NCI-H82 treated with DMSO at 0.1 percent for 48 hours (cell line): ENCODE data around the gene STK35.

ENCODE experiments used
- DNase-seq: peaks from one replicate; lab custom pipeline; 2025; ENCODE audit not compliant: unreplicated experiment; lab: John Stamatoyannopoulos, UW

Gene STK35

DNA sequence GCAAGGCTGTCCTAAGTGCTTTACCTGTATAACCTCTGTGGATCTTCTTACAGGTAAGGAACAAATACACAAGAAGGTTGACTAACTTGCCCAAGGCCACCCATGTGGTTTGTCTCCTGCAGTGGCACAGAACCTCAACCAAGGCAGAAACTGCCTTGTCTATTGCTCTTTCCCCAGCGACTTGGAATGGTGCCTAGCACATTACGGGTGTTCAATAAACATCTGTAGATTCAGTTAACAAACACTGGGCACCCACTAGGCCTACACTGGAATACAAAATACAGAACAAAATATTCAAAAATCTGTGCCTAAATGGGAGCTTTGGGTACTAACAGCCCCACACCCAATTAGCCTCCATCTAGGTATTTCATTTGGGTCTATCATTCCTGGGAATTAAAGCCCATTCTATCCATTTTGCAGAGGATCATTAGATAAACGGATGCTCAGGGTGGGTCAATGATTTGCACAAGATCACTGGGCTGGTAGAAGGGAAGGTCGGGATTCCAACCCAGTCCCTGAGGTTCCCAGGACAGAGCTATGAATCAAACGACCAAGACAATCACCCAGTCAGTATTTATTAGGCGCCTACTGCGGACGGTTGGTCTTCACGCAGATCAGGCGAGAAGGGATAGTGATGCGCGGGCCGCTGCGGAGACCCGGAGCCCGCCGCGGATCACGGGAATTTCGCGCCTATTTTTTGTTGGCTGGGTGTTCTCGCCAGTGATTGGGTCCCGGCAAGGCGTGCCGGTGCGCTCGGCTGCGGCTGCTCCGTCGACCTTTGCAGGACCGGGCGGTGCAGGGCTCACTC lies at the start of gene STK35:
TSS of gene STK35 (plus strand) at position 771 of the 808 bp plus-strand sequence. CDS start 55 bp downstream, outside the sequence.
- peak; percentile 26 for DNase-seq

DNA sequence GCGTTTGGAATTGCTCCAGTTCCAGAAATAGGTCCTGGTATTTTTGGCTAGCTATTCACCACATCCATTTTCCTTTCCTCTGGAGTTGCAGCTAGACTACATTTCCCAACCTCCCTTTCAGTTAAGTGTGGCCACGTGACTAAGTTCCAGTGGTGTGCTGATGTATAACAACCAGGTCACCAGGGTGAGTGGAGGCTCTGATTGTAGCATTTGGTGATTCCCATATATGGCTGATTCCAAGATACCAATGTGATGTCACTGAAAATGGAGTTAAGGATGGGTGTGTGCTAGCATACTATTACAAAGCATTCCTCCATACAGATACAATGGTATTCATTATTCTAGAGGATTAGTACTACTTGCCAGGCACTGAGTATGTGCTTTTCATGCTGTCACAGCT lies 49.7 kb upstream of the STK35 start:
- no peak for DNase-seq

DNA sequence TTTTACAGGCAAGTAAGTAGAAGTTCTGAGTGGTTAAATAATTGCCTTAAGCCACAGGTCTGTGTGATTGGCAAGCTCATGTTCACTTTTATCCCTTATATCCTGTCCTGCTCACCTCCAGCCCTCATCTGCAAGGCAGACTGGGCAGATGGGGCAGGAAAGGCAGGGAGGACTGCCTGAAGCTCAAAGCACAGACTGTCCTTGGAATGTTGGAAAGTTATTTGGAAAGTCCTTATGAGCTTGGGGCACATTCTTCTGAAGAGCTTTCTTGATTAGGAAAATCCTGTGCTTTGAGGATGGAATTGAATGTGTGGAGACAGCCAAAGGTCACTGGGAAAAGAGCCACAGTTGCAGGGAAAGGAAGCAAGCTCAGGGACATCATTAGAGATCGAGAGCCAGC lies 48.9 kb upstream of the STK35 start:
- DNase-seq, result no peak

DNA sequence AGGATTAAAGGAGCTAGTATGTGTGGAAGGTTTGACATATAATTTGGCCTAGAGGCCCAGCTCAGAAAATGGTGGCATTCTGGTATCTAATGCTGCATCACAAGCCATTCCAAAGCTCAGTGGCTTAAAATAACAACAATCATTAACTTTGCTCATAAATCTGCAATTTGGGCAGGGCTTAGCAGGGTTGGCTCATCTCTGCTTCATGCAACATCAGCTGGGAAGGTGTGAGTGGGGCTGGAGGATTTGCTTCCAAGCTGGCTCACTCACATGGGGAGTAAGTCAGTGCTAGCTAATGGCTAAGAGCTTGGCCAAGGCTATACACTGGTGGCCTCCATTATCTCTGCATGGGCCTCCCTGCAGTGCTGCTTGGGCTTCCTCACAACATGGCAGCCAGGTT lies 48.0 kb upstream of the STK35 start:
- DNase-seq, result no peak

DNA sequence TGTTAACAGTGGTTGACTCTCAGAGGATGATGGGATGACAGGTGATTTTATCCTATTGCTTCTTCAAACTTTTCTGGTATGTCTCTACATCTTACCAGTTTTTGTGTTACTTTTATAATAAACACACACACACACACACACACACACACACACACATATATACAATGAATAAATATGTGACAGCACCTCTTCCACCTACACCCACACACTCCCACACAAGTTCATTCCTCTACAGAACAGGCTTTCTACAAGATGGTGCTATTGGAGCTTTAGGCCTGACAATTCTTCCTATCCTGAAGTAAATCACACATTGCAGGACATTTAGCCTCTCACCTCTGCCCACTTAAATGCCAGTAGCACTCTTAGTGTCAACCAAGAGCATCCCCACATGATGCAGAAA lies 46.7 kb upstream of the STK35 start:
- no peak for DNase-seq

DNA sequence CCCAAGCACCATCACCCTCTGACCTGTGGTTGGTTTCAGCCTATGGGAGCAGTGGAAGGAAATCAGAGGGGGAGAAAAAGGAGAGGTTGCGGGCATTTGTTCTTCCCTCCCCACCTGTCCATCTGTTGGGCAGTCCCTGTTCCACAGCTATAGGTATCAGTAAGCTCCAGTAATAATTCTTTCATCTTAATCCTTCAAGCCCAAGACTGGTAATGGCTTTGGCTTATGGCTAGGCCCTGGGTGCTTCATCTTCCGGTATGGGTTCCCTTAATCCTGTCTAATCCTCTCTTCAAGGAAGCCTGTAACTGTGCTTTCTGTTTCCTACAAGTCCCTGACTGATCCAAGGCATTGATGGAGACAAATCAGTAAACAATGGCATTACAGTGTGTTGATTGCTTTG lies 42.2 kb upstream of the STK35 start:
- peak; percentile 95 for DNase-seq

DNA sequence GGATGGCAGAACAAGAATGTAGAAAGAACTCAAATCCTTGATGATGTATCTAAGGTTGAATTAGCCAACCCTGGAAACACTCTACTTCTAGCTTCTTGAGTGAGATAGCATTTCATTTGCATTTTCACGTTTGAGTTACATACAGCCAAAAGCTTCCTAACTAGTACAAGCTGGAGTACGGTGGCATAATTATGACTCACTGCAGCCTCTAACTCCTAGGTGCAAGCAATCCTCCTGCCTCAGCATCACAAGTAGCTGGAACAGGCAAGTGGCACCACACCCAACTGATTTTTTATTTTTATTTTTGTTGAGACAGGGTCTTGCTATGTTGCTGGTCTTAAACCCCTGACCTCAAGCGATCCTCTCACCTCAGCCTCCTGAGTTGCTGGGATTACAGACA lies 36.5 kb upstream of the STK35 start:
- no peak for DNase-seq

DNA sequence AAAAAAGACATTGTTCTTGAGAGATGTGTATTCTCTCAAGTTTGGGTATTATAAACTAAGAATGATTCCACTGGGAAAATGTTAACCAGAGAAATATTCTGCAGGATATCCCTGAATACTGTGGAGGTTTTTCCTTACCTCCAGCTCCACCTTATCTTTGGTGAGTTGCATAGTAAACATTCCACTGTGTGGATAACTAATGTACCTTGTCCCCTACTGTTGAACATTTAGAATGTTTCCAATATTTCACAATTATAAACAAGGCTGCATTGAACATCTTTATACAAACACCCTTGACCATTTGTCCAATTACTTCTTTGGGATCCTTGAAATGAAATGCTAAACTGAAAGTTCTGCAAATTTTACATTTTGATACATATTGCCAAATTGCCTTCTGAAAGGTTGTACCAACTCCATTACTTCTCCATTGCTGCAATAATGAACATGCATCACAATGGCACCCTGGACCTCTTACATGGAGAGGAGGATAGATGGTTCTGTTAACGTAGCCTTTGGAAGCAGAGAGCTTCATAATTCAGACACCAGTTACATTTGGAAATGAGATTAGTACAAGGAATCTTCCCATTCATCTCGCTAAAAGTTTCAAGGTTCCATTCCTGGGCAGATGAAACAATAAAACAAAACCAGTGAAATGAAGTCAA lies 35.0 kb upstream of the STK35 start:
- no peak for DNase-seq

DNA sequence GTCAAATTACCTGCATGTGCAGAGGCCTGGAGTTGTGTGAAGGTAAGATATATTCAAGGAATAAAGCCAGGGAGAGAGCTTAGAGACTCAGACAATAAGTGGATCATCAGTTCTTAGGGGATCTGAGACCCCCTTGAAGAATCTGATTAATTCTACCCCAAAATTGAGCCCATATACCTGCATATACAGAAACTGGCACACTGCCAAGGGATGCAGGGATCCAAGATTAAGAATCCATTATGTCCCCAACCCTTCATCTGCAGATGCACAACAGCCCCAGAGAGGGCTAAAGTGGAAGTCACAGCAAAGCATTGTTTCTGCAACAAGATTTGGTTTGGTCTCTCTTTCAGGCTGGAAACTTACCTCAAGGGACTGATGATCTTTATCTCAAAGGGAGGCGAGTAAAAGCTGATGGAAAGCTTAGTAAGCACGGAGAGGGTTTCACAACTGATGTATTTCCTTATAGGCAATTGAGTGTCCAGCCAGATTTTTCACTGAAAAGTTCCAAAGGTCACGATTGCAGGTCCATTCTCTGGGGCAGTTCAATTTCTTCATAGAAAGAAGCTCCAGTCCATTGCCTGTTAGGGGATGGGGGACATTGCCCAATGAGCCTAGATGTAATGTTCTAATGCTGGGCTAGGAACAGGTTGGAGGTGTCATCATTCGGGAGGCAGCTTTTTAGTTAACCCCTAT lies 20.9 kb upstream of the STK35 start:
- no peak for DNase-seq

DNA sequence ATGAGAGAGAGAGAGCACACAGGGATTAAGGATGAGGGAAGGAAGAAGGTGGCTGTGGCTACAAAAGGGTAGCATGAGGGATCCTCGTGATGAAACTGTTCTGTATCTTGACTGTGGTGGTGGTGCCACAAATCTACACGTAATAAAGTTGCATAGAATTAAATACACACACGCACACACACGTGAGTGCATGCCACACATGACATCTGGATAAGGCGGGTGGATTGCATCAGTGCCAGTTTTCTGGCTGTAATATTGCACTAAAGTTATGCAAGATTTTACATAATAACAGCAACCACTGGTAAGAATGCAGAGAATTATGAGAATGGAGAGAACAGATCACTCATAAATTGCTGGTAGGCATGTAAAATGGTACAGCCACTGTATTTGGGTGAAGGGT lies 16.9 kb upstream of the STK35 start:
- no peak for DNase-seq

DNA sequence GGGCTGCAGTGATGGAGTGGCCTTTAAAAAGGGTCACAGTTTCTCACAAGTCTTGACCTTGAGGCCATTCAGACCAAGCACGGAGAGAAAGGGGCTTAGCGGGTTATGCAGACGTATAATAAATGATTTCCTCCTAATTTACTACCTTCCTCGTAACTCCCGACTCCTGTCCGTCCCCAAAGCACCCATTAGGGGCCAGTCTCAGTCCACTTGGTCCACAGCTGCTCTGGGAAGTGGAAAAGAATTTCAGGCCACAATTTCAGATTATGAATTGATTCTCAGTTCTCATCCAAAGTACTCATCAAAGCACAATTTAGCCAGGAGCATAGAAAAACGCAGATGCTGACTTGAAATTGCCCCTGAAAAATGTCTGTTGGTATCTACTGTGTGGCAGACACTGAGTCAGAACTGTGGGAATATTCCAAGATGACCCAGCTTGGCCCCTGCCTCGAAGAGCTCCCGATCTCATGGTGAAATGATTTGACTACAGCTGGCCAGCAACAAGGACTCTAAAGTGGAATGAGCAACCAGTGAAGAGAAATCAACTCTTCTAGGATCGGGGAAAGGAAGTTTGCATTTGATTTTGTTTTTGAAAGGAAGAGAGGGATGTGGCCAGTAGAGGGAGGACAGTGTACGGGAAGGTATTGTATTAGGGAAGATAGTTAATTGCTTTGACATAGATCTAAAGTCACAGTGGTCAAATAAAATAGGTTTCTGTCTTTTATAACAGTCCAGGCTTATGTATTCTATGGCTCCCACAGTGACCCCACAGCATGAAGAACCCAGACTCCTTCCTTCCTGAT lies 15.2 kb upstream of the STK35 start:
- no peak for DNase-seq

DNA sequence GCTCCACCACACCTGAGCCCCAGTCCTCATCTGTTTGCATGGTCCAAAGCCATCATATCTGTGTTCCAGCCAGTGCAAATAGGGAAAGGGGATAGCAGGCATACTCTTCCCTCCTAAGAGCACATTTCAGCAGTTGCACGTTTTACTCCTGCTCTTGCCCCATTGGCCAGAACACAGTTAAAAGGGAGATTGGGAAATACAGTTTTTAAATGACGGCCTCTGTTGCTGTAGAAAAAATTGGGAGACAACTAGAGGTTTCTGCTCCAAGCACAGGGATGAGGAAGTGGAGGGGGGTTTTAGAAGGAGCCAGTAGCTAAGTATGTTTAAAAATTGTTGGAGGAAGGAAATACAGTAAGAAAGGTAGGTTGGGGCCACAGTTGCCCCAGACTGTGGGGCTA lies 14.6 kb upstream of the STK35 start:
- DNase-seq, result no peak

DNA sequence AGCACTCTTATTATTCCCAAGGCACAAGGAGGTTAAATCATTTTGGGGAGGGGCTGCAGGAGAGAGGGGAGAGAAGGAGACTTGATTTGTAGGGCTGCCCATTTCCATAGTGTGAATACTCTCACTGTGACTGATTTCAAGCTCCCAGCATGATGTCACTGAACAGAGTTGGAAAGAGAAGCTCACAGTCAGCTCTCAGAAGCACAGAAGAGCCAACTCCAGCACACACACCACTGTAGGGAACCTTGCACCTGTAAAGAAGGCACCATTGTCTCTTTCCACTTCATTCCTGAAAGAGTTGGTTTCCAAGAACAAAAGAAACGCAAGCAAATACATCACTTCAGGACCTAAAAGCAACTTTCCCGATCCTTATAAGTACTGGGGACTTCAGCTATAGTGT lies 12.7 kb upstream of the STK35 start:
- DNase-seq, result no peak

DNA sequence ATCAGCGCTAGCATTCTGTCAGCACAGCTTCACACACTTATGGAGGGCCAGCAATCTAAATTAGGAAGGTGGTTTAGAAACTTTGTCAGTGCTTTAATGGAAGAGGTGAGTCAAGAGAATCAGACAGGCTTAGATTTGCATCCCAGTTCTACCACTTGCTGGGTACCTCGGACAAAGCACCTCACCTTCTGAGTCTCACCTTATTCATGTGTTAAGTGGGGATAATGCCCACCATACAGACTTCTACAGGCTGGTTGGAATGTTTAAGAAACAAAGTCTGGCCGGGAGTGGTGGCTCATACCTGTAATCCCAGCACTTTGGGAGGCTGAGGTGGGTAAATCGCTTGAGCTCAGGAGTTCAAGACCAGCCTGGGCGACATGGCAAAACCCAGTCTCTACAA lies 12.2 kb upstream of the STK35 start:
- no peak for DNase-seq

DNA sequence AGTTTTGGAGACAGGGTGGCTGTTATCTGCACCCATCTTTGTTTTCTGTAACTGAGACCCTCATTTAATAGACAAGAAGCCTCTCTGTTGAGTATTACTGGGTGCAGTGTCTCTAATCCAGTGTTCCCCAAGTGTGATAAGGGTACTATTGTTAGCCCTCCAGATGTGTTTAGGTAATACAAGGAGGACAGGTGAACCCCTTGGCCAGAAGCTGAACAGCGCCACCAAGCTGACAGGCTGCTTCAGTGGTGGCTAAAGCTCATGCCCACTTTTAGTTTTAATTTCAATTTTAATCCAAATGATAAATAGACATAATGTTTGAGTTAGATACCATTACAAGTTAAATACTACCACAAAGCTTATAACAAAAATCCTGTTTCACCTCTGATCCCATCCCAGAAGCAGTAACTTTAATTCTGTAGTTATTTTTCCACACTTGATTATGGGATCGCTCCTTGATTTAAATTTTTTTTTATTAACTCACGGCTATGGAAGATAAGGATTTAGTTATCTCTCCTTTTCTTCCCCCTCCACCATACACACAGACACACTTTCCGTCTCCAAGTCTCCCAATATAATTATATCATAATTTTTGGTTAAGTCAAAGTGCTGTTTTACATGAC lies 8.4 kb upstream of the STK35 start:
- DNase-seq, result no peak

DNA sequence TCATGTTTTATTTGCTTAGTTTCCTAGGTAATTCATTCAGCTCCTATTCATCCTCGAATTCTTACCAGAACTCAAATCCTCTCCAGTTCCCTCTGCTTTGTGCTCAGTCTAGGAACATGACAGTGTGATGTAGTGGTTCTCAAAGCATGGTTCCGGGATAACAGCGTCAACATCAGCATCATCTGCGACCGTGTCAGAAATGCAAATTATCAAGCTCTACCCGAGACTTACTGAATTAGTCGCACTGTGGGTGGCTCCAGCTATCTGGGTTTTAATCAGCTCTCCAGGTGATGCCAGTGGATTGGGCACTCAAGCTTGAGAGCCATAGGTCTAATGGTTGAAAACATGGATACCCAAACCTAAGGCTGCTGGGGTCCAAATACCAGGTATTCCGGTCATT lies 7.7 kb upstream of the STK35 start:
- no peak for DNase-seq

DNA sequence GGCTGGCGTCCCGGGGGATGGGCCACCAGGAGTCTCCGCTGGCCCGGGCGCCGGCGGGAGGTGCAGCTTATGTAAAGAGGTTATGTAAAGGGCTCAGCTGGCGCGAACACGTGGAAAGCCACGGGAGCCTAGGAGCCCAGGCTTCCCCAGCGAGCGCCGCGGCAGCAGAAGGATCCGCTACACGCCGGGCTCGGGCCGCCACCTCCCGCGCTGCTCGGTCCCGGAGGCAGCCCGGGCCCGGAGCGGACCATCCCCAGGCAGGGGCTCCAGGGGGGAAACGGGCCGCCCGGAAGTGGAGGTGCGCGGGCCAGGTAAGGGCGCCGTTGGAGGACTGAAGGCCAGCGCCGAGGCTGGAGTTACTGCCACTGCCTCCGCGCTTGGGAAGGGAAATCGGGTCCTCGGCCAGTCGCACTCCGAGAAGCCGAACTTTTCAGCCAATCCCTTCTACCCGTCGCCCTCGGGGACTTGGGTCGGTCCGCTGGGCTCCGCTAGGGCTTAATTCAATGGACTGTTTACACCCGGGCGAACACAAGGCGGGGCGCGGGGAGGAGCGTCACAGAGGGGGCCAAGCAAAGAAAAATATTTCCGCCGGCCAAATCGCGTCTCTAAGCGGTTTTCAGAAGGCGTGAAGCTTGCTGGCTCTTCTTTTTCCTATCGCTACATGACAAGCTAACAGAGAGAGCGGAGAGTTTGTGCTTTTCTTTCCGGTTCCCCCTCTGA lies 398 bp downstream of the STK35 start:
- DNase-seq, result peak; percentile 85

DNA sequence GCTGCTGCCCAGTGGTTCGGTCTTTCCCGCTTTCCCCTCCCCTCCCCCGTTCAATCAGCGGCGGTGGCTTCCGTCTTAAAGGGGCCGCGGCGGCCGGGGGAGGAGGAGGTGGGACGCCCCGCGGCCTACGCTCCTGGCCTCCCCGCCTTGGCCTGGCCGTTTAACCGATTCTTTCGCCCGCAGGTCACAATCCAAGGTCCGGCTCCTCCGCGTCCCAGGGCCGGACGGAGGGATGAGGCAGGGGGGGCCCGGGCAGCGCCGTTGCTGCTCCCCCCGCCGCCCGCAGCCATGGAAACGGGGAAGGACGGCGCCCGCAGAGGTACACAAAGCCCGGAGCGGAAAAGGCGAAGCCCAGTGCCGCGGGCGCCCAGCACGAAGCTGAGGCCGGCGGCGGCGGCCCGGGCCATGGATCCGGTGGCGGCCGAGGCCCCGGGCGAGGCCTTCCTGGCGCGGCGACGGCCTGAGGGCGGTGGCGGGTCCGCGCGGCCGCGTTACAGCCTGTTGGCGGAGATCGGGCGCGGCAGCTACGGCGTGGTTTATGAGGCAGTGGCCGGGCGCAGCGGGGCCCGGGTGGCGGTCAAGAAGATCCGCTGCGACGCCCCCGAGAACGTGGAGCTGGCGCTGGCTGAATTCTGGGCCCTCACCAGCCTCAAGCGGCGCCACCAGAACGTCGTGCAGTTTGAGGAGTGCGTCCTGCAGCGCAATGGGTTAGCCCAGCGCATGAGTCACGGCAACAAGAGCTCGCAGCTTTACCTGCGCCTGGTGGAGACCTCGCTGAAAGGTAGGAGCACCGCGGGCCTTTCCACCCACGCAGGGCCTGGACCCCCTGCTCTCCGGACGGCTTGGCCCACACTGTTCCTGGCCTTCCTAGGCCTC lies 1.2 kb downstream of the STK35 start:
- DNase-seq, result peak; percentile 80

DNA sequence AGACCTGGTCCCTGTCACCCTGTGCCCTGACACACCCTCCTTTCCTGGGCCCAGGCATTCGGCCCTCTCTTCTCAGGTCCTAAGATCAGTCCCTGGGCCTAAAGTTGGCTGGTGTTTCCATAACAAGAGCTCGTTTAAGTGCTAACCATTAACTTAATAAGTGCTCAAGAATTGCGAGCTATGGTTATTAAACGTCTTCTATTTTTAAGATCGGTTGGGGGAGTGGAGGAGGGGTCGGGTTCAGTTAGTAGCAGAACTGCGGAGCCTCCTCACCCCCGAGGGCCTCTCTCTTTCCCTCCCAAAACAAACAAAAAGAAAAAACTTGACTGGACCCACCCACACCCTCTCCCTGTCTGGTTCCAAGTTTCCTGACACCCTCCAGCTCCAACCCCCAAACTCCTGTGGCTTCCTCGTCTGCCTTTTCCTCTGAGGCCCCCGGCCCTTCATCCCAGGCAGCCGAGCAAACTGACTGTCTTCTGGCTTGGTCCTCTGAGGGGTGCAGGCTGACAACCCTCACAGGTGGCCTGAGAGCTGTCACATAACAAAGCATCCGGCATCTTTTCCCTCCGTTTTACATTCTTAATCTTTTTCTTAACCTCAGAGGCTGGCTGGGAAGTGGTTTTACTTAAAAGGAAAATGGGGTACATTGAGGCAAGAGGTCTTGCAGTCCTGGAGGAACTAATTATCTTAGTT lies 2.0 kb downstream of the STK35 start:
- DNase-seq, result no peak
